ENCODE results near the gene NCAPG2.
A peak's percentile ranks its signal among the peaks of the same experiment; 100 is the strongest.

The NCAPG2 gene

GRCh38 chr7:158587162-158588084 lies 117.2 kb downstream of the NCAPG2 start, which contains the start of gene PTPRN2:
Gene PTPRN2, minus strand, starts transcription at chr7:158587823.
- peaks cover 46% of the 10 kb centered on the region for H3K27me3 Mint-ChIP-seq
- no peak within 1 kb of the TSS for H3K4me3 Mint-ChIP-seq

DNA sequence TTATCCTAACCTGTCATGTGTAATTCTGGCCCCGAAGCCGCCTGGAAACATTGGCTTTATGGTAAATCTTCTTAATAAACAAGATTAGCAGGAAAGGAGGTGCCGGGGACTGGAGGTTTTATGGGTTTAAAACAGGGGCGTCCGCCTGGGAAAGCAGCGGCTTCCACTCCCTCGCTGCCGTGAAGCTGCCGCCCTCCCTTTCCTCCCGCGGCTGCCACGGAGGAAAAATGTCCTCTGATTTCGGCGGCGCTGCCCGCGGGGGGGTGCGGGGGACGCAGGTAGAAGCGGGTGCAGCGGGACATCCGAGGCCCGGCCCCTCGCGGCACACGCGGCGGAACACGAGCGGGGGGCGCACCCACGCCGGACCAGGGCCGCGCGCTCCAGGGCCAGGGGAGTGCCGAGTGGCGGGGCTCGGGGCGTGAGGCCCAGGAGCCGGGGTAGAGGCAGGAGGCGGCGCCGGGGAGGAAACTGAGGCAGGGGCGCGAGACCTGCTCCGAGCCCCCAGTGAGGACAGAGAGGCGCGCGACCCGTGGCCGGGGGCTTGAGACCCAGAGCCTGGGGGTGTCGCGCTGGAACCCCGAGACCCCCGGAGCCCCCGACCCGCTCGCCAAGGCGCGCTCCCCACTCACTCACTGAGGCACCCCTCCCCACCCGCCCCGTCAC lies 118.0 kb downstream of the NCAPG2 start:
- peaks cover 5% of the 10 kb centered on the region for H3K4me1 Mint-ChIP-seq
- peaks cover 52% of the 10 kb centered on the region for H3K27me3 Mint-ChIP-seq
- ATAC-seq = no peak
- no peaks in the 10 kb centered on the region for H3K36me3 Mint-ChIP-seq (ENCODE audit: low read depth)
- H3K4me3 Mint-ChIP-seq = no peak overlapping the region
- no peak for DNase-seq
- H3K9me3 Mint-ChIP-seq = no peaks in the 10 kb centered on the region
- no peak overlapping the region for H3K27ac Mint-ChIP-seq

More at GRCh38 chr7:158587162-158588084, 117.2 kb downstream of the NCAPG2 start, which contains the start of gene PTPRN2:
- Mint-ChIP-seq H3K36me3 (ENCODE audit: low read depth) (no peaks in the 10 kb centered on the region), H3K9me3 (no peaks in the 10 kb centered on the region), H3K4me1 (peaks cover 5% of the 10 kb centered on the region), H3K27ac (no peak within 1 kb of the TSS)
- peak; percentile 57 for DNase-seq
- ATAC-seq = peak; percentile 50

DNA sequence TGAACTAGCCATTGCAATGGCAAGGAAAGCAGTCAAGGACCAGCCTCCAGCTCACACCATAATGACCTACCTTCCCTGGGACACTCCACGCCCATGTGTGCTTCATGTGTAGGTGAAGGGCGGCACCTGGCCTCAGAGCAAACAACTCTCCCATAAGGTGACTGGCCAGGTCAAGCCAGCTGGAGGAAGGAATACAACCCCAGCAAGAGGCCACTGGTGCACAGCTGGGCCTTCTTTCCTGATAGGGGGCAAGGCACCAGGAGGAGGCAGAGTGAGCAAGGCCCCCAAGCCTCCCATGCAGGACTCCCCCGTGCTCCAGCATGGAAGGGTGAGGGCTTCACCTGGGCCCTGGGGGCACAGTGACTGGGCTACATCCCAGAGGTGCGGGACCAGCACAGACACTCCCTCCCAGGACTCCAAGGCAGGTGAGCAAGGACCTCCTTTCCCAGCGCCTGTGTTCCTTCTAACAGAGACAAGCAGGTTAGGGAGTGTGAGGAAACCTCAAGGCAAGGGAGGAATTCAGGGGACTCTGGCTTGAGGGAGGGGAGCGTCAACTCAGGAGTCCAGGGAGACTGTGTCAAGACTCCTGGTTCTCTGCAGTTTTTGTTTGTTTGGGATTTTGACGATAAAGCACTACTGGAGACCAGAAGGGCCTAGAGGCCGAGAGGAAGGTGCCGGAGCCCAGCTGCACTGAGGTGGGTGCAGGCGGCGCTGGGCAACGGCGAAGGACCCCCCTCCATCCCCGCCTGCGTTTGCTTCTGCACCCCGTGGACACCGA lies 118.7 kb downstream of the NCAPG2 start:
- no peak for ATAC-seq
- H3K4me3 Mint-ChIP-seq = peak overlapping the region; percentile 3
- H3K36me3 Mint-ChIP-seq (ENCODE audit: low read depth) = no peaks in the 10 kb centered on the region
- H3K27ac Mint-ChIP-seq = no peak overlapping the region
- peaks cover 53% of the 10 kb centered on the region for H3K27me3 Mint-ChIP-seq
- peaks cover under 1% of the 10 kb centered on the region for H3K9me3 Mint-ChIP-seq
- no peak for DNase-seq
- peaks cover 5% of the 10 kb centered on the region for H3K4me1 Mint-ChIP-seq

GRCh38 chr7:158584407-158584806 lies 120.2 kb downstream of the NCAPG2 start:
- no peak overlapping the region for H3K4me3 Mint-ChIP-seq
- peaks cover 5% of the 10 kb centered on the region for H3K4me1 Mint-ChIP-seq
- H3K27me3 Mint-ChIP-seq = peaks cover 50% of the 10 kb centered on the region
- peaks cover 14% of the 10 kb centered on the region for H3K9me3 Mint-ChIP-seq
- H3K36me3 Mint-ChIP-seq (ENCODE audit: low read depth) = peaks cover 2% of the 10 kb centered on the region
- no peak for DNase-seq
- no peak overlapping the region for H3K27ac Mint-ChIP-seq
- ATAC-seq = no peak

GRCh38 chr7:158583810-158584209 lies 120.8 kb downstream of the NCAPG2 start:
- peaks cover 2% of the 10 kb centered on the region for H3K36me3 Mint-ChIP-seq (ENCODE audit: low read depth)
- H3K27me3 Mint-ChIP-seq = peaks cover 45% of the 10 kb centered on the region
- H3K9me3 Mint-ChIP-seq = peaks cover 16% of the 10 kb centered on the region
- H3K4me3 Mint-ChIP-seq = no peak overlapping the region
- no peak for DNase-seq
- no peak for ATAC-seq
- no peak overlapping the region for H3K27ac Mint-ChIP-seq
- peaks cover 5% of the 10 kb centered on the region for H3K4me1 Mint-ChIP-seq

DNA sequence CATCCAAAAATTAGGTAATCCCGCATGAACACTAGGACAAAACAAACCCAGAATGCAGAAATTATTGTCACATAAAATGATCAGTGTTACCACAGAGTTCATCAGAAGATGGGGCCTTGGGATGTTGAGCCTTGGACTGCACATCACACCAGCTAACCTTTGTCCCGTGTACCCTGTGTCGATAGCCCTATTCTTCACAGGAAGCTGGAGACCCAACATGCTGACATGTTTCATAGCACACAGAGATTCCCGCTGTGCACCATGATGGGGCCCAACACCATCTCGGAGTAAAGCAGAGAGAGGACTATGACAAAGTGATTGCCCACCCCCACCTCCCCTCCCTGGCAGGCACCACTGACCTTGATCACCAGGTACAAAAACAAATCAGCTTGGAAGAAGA lies 121.5 kb downstream of the NCAPG2 start:
- Mint-ChIP-seq H3K27me3 (peaks cover 42% of the 10 kb centered on the region), H3K36me3 (ENCODE audit: low read depth) (peaks cover 2% of the 10 kb centered on the region), H3K27ac (no peak overlapping the region), H3K4me1 (peaks cover 3% of the 10 kb centered on the region), H3K4me3 (no peak overlapping the region), H3K9me3 (peaks cover 16% of the 10 kb centered on the region)
- DNase-seq (no peak), ATAC-seq (no peak)

- ATAC-seq (no peak), DNase-seq (no peak)
- Mint-ChIP-seq H3K9me3 (peaks cover 16% of the 10 kb centered on the region), H3K36me3 (ENCODE audit: low read depth) (peaks cover 2% of the 10 kb centered on the region), H3K27me3 (peaks cover 42% of the 10 kb centered on the region), H3K4me1 (peaks cover 3% of the 10 kb centered on the region), H3K4me3 (no peak overlapping the region), H3K27ac (no peak overlapping the region)
These were observed 122.5 kb downstream of the NCAPG2 start for GRCh38 chr7:158582089-158582456.

- no peak for ATAC-seq
- Mint-ChIP-seq H3K4me1 (peaks cover 3% of the 10 kb centered on the region), H3K27me3 (peaks cover 42% of the 10 kb centered on the region), H3K9me3 (peaks cover 16% of the 10 kb centered on the region), H3K27ac (no peak overlapping the region), H3K36me3 (ENCODE audit: low read depth) (peaks cover 2% of the 10 kb centered on the region), H3K4me3 (no peak overlapping the region)
- no peak for DNase-seq
These were observed 123.0 kb downstream of the NCAPG2 start for GRCh38 chr7:158581440-158582088.

Data from activated naive CD8-positive, alpha-beta T cell treated with anti-CD3 and anti-CD28 coated beads, Interleukin-2, amount 50 U/mL, for 24 hours (primary cell).